WTC11 (cell line): ENCODE data around the gene CLBA1.

Source experiments
- CREB1 ChIP-seq: sonication (generic); formaldehyde crosslinking; IDR thresholded peaks from 2 replicates; pipeline ENCODE4 v1.8.0; 2023; ENCODE audit warnings: mild to moderate bottlenecking, missing genetic modification reagents
- ELF4 ChIP-seq: sonication (generic); formaldehyde crosslinking; IDR thresholded peaks from 2 replicates; pipeline ENCODE4 v1.8.1; 2022; ENCODE audit warnings: low read depth, mild to moderate bottlenecking, moderate library complexity, missing genetic modification reagents
- FOXK1 ChIP-seq: sonication (generic); formaldehyde crosslinking; IDR thresholded peaks from 2 replicates; pipeline ENCODE4 v1.8.0; 2022; ENCODE audit warnings: mild to moderate bottlenecking, moderate library complexity, missing genetic modification reagents
- NR1H2 ChIP-seq: sonication (generic); formaldehyde crosslinking; IDR thresholded peaks from 2 replicates; pipeline ENCODE4 v1.9.0; 2021; ENCODE audit warnings: mild to moderate bottlenecking, moderate library complexity, missing genetic modification reagents
- RORB ChIP-seq: fragments of 250-450 bp; sonication (Bioruptor Pico); IDR thresholded peaks from 2 replicates; pipeline ENCODE4 v1.9.0; 2021; ENCODE audit warnings: mild to moderate bottlenecking
- TF ChIP-seq, protein P1 (sequence below): fragments of 200-600 bp; IDR thresholded peaks from 2 replicates; pipeline ENCODE4 v1.8.0; 2022; ENCODE audit warnings: antibody characterized with exemption
- TF ChIP-seq, protein P2 (sequence below): sonication (generic); formaldehyde crosslinking; IDR thresholded peaks from 2 replicates; pipeline ENCODE4 v1.8.0; 2022; ENCODE audit warnings: mild to moderate bottlenecking, missing genetic modification reagents
- TF ChIP-seq, protein P3 (sequence below): sonication (generic); formaldehyde crosslinking; IDR thresholded peaks from 2 replicates; pipeline ENCODE4 v1.8.0; 2022; ENCODE audit warnings: mild to moderate bottlenecking, missing genetic modification reagents

DNA sequence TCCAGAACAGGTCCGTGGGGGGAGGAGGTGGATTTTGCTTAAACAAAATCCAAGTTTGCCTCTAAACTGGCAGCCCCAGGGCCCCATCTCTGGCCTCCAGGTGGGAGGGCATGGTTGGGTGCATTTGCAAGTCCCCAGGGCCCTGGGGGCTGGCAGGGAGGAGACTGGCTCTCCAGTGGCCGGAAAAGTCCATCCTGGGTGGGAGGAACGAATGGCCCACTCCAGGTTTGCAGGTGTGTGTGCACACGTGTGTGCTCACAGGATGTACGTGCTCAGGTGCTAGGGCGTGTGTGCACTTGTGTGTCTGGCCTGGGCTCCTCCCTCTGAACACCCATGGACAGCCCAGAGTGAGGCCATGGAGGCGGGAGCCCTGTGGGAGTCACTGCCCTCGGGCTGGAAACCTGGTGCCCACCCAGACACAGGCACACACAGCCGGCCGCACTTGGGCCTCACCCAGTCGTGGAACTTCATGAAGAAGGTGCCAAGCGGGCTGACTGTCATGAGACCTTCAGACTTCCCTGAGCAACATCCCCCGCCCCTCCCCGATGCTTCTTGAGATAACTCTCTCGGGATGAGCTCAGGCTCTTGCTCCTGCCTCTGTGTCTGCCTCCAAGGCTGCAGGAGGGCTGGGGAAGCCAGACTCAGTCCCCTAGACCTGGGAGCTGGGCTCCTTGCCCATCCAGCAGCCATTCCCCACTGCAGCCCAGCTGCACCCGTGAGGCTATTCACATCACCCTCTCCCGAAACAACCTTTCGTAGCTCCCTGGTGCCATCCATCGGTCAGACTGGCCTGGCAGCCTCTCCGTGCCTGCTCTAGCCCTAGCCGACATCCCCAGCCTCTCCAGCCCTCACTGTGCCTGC, 16.8 kb upstream of the CLBA1 start:
- TF ChIP-seq, protein P1, sequence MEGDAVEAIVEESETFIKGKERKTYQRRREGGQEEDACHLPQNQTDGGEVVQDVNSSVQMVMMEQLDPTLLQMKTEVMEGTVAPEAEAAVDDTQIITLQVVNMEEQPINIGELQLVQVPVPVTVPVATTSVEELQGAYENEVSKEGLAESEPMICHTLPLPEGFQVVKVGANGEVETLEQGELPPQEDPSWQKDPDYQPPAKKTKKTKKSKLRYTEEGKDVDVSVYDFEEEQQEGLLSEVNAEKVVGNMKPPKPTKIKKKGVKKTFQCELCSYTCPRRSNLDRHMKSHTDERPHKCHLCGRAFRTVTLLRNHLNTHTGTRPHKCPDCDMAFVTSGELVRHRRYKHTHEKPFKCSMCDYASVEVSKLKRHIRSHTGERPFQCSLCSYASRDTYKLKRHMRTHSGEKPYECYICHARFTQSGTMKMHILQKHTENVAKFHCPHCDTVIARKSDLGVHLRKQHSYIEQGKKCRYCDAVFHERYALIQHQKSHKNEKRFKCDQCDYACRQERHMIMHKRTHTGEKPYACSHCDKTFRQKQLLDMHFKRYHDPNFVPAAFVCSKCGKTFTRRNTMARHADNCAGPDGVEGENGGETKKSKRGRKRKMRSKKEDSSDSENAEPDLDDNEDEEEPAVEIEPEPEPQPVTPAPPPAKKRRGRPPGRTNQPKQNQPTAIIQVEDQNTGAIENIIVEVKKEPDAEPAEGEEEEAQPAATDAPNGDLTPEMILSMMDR: no peak
- TF ChIP-seq, protein P2, sequence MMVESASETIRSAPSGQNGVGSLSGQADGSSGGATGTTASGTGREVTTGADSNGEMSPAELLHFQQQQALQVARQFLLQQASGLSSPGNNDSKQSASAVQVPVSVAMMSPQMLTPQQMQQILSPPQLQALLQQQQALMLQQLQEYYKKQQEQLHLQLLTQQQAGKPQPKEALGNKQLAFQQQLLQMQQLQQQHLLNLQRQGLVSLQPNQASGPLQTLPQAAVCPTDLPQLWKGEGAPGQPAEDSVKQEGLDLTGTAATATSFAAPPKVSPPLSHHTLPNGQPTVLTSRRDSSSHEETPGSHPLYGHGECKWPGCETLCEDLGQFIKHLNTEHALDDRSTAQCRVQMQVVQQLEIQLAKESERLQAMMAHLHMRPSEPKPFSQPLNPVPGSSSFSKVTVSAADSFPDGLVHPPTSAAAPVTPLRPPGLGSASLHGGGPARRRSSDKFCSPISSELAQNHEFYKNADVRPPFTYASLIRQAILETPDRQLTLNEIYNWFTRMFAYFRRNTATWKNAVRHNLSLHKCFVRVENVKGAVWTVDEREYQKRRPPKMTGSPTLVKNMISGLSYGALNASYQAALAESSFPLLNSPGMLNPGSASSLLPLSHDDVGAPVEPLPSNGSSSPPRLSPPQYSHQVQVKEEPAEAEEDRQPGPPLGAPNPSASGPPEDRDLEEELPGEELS (CRISPR knock-in tag): no peak
- TF ChIP-seq, protein P3, sequence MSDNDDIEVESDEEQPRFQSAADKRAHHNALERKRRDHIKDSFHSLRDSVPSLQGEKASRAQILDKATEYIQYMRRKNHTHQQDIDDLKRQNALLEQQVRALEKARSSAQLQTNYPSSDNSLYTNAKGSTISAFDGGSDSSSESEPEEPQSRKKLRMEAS (CRISPR knock-in tag): no peak
- TF ChIP-seq CREB1 (no peak), ELF4 (CRISPR knock-in tag) (no peak), RORB (no peak), NR1H2 (CRISPR knock-in tag) (no peak), FOXK1 (CRISPR knock-in tag) (no peak)
